ENCODE measurements around the gene PHLPP1. TPM values are rescaled to one million over a fixed set of nuclear protein-coding genes. Genes with fewer than 3 reads are reported as not detected.

PHLPP1 gene
- total and polyA plus RNA-seq, 12 donors: 13.8 to 61.6 (median 37.8) TPM

DNA sequence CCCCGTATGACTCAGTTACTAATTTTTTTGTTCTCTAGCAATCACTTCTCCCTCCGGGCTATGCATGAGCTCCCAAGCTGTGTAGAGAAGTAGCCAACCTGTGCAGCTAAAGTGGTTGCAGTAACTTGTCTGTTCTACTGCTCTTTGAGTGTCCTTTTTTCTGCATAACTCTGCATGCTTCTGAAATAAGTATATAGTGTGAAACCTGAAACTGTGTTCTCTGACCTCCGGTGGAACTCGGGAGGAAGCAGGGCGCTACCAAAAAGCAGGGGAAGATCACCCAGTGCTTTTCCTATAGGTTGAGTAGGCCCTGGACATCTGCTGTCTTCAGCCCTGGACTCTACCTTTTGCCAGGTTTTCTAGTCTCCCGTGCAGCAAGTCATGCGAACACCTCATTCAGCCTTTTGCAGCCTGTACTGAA lies 47.8 kb downstream of the PHLPP1 start:
- 68 to 77% (median 72%) methylated on average over 7 of the region's 7 CpGs for WGBS, 4 donors
- no peak overlapping the region for H3K4me3 ChIP-seq

DNA sequence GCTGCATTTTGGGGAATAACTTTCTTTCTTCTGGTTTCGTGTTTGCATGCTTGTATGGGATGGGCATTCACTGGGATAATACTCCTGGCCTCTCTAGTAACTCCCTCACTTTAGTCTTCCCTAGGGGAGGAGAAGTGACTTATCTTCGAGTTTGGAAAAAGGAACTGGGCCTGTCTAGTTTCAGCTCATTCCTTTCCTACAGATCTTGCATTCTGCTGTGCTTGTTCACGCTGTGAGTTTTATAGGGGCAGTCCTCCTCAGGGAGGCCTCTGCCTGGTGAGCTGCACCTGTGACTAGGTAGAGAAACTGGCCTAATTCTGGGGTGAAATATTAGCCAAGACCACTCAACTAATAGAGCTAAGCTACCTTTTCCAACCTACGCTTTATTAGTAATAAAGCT lies 50.9 kb downstream of the PHLPP1 start:
- no peak for TF ChIP-seq POLR2A (IDR thresholded peaks at IDR 0.05)
- TF ChIP-seq, protein P1, sequence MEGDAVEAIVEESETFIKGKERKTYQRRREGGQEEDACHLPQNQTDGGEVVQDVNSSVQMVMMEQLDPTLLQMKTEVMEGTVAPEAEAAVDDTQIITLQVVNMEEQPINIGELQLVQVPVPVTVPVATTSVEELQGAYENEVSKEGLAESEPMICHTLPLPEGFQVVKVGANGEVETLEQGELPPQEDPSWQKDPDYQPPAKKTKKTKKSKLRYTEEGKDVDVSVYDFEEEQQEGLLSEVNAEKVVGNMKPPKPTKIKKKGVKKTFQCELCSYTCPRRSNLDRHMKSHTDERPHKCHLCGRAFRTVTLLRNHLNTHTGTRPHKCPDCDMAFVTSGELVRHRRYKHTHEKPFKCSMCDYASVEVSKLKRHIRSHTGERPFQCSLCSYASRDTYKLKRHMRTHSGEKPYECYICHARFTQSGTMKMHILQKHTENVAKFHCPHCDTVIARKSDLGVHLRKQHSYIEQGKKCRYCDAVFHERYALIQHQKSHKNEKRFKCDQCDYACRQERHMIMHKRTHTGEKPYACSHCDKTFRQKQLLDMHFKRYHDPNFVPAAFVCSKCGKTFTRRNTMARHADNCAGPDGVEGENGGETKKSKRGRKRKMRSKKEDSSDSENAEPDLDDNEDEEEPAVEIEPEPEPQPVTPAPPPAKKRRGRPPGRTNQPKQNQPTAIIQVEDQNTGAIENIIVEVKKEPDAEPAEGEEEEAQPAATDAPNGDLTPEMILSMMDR (IDR thresholded peaks at IDR 0.05): no peak
- Histone ChIP-seq H3K4me3 (no peak overlapping the region), H3K4me1 (replicated peaks in 1 of 2) (peaks cover 9 to 25% of the 10 kb centered on the region in 2 donors), H3K27ac (no peak overlapping the region), H3K36me3 (replicated peaks in 1 of 2) (no peaks in the 10 kb centered on the region), H3K9me3 (replicated peaks in 1 of 3) (no peaks in the 10 kb centered on the region), H3K27me3 (no peaks in the 10 kb centered on the region)
- 81 to 84% (median 82%) methylated on average over 4 of the region's 4 CpGs for whole genome bisulfite sequencing, 4 donors
- no peak for DNase-seq
- intact Hi-C loops (cut with DNase I): no loop called here

More for the DNA sequence above, 47.8 kb downstream of the PHLPP1 start:
- Histone ChIP-seq H3K27ac (no peak overlapping the region), H3K4me1 (replicated peaks in 1 of 2) (peaks cover 10 to 19% of the 10 kb centered on the region in 2 donors), H3K9me3 (replicated peaks in 1 of 3) (no peaks in the 10 kb centered on the region), H3K27me3 (no peaks in the 10 kb centered on the region), H3K36me3 (replicated peaks in 1 of 2) (no peaks in the 10 kb centered on the region)
- TF ChIP-seq POLR2A (IDR thresholded peaks at IDR 0.05): no peak
- TF ChIP-seq, protein P1 (IDR thresholded peaks at IDR 0.05): no peak
- DNase-seq: no peak
- intact Hi-C loops (cut with DNase I): no loop called here

DNA sequence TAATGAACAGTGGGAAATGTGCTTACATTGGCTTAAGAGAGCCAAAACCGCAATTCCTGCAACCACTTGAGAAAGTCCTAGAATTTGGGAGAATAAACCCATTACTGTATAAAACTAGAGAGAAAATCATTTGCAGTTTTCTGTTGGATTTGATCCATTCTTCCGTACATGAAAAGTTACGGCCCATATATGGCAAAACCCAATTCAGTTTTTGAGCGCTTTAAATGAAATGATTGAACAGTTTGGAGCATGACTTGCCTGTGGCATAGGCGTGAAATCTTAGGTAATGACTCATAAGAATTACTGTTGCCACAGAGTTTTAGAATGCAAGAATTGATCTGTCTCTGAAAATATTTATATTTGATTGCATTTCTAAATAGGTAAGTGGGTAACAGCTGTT lies 52.0 kb downstream of the PHLPP1 start:
- Histone ChIP-seq H3K9me3 (replicated peaks in 1 of 3) (no peaks in the 10 kb centered on the region), H3K36me3 (replicated peaks in 1 of 2) (no peaks in the 10 kb centered on the region), H3K4me3 (no peak overlapping the region), H3K27ac (peak overlapping the region in 2 of 5 donors; percentile 27 to 31), H3K4me1 (replicated peaks in 1 of 2) (peaks cover 9 to 28% of the 10 kb centered on the region in 2 donors), H3K27me3 (no peaks in the 10 kb centered on the region)
- 81 to 87% (median 86%) methylated on average over 5 of the region's 5 CpGs for WGBS, 4 donors
- intact Hi-C loops (cut with DNase I): no loop called here
- DNase-seq: no peak
- TF ChIP-seq POLR2A (IDR thresholded peaks at IDR 0.05): no peak
- TF ChIP-seq, protein P1 (IDR thresholded peaks at IDR 0.05): no peak

DNA sequence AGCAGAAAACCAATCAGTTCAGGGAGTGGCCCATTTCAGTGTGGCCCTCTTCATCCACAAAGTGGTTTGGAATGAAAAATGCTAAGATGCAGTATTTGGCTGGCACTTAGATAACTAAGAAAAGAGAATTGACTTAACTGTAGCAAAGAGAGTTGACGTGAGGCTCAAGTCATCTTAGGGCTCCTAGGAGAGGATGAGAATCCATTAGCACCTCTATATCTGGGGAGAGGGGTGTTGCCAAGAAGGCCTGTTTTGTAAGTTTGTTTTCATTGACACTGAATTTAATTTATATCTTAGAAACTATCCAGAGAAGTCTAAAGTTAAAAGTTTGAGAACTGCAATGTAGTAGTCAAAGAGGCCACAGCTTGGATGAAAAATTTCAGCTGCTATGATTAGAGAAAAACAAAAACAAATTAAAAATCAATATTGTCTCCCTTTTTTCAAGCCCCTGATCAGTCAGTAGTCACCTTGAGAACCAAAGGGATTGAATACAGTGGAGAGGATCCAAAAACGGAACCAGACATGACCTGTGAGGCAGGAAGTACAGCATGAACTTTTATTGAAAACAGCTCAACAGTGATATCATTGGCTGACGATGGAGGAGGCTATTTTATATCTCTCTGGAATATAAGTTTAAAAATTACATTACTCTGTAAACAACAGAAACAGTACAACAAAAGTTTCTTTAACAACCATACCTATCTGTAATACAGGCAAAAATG lies 52.7 kb downstream of the PHLPP1 start:
- Histone ChIP-seq H3K4me1 (replicated peaks in 1 of 2) (peaks cover 15 to 35% of the 10 kb centered on the region in 2 donors), H3K36me3 (replicated peaks in 1 of 2) (no peaks in the 10 kb centered on the region), H3K4me3 (no peak overlapping the region), H3K9me3 (replicated peaks in 1 of 3) (no peaks in the 10 kb centered on the region), H3K27me3 (no peaks in the 10 kb centered on the region), H3K27ac (peak overlapping the region in 3 of 5 donors; percentile 20 to 31 (median 27))
- 34 to 44% (median 38%) methylated on average over 3 of the region's 3 CpGs for WGBS, 4 donors
- TF ChIP-seq POLR2A (IDR thresholded peaks at IDR 0.05): no peak
- TF ChIP-seq, protein P1 (IDR thresholded peaks at IDR 0.05): no peak
- DNase-seq: no peak
- intact Hi-C loops (cut with DNase I): no loop called here
